ENCODE data around the gene TMEM114. TPM values are rescaled to one million over a fixed set of nuclear protein-coding genes. Genes with fewer than 3 reads are reported as not detected.

The TMEM114 gene
- polyA plus RNA-seq, 12 donors: not detected

DNA sequence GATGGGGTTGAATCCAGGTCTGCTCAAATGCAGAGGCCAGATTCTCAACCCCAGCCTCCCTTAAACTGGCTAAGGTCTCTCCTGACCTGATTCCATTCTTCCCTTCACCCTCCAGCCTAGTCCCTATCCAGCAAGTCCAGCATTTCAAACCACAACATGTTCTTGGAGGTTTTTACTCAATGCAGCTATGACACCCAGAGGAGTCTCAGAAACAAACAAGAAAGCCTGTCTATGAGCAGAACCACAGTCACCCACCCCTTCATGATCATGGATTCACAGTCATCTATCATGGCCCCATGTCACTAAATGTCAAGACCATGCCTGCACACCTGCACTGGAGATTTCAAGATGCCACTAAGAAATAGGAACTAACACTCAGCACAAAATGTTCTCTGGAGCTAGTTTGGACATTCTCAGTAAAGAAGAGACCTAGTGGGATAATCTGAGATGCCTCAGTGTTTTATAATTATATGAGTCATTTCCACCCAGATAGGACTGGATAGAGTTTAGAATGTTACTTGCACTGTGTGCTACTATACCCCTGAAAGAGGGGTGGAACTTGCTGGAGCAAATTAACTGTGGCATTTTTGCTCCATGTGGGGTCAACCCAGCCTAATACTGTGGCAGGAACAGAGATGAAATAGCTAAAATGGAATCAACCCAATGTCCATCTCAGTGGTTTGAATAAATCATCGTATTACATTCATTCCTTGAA lies 21.7 kb upstream of the TMEM114 start:
- no peak for DNase-seq

DNA sequence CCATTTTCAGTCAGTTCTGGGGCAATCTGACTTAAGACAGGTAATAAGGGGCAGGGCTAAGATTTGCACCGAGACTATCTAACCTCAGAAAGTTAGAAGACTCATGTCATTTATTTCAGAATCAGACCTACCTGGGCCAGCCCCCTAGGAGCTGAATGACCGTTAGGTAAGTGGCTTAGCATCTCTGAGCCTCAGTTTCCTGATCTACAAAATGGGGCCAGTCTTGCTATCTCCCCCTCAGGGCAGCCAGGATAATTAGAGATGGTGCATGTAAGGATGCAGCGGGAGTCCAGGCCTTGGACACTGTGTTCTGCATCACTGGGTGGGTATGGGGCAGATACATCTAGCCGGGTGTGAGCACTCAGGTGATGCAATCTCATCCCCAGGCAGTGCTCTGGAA lies 20.8 kb upstream of the TMEM114 start:
- no peak for DNase-seq

DNA sequence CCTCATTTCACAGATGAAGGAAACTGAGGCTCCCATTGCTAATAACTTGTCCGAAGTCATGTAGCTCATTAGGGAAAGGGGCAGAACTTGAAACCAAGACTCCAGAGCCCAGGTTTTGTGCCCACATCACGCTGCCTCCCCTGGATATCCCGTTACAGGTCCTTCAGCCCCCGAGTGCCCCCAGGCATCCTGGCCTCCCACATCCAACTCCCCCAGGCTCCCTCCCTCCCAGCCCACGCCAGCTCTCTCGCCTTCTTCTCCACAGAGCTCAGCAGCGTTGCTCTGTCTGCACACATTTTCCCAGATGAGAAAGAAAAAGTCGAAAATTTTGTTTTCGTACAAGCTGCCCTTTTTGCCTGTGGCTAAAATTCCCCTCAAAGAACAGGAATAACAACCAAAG lies 16.9 kb upstream of the TMEM114 start:
- no peak for DNase-seq

DNA sequence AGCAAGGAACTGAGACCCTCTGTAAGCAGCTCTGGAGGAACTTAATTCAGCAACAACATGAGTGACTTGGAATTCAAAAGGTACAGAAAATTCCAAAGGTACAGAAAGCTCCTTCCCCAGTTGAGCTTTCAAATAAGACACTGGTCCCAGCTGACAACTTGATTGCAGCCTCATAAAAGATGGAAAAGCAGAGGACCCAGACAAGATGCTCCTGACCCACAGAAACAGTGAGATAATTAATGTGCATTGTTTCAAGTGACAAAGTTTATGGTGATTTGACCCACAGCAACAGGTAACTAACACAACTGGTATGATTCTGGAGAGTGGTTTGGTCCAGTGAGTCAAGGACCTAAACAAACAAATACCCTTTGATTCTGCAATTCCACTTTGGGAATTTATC lies 15.2 kb upstream of the TMEM114 start:
- DNase-seq: no peak

- DNase-seq: no peak
These were observed 9.9 kb upstream of the TMEM114 start for GRCh38 chr16:8600144-8600775.

GRCh38 chr16:8596581-8596980 lies 6.3 kb upstream of the TMEM114 start:
- DNase-seq: no peak

DNA sequence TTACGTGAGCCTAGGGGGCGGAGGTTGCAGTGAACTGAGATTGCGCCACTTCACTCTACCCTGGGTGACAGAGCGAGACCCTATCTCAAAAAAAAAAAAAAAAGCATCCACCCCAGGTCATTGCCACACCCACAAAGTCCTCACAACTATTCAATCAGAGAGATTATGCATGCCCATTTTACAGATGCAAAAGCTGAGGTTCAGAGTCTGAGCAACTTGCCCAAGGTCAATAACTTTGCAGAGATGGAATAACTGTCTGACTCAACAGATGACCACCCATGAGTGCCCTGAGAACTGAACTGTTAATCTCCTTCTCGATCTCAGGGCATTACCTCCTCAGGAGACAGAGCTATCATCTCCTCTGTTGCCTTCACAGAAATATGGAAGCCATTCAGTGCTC lies 5.5 kb upstream of the TMEM114 start:
- DNase-seq: no peak

GRCh38 chr16:8594149-8594666 lies 3.9 kb upstream of the TMEM114 start:
- DNase-seq: no peak

DNA sequence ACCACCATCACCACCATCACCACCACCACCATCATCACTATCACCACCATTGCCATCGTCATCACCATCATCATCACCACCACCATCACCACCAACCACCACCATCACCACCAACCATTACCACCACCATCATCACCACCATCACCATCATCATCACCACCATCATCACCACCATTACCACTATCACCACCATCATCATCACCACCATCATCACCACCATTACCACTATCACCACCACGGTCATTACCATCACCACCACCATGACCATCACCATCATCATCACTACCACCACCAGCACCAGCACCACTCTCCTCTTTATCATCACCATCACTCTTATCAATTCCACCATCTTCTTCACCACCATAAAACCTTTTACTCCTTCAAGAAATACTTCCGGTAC lies 1.1 kb upstream of the TMEM114 start:
- DNase-seq: no peak

- no peak for DNase-seq
These were observed 500 bp upstream of the TMEM114 start for GRCh38 chr16:8590811-8591210.

GRCh38 chr16:8589057-8589899 lies 1.0 kb downstream of the TMEM114 start:
- no peak for DNase-seq

DNA sequence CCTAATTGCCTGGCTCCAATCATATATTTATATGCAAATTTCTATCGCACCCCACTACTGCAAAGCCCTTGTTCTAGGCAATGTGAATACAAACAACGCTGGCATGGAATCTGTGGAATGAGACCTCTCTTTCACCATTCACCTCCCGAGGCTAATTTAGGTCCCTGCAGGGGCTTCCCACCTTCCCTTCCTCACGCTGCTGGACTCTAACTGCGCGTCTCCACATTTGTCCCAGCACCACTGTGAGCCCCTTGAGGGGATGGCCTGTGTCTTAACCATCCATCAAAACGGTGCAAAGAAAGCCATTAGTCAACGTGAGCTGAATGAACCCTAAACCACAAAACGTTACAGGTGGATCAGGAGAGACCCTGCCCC lies 1.6 kb downstream of the TMEM114 start:
- no peak for DNase-seq

DNA sequence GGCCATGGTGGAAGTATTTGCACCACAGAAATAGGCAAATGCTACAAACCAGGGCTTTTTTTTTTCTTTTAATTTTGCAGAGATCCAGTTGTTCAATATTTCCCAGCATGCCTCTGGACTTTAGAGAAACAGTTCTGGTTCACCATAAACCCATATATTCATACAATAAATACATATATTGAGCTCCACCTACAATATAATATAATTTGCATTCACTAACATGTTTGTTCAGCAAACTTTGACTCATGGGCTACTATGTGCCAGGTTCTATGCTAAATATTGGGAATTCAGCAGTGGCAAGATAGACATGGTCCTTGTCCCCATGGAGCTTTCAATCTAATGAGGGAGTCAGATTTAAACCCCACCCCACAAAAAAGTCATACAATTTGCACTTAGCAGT lies 3.2 kb downstream of the TMEM114 start:
- DNase-seq: no peak

GRCh38 chr16:8585857-8586256 lies 4.5 kb downstream of the TMEM114 start:
- DNase-seq: no peak

DNA sequence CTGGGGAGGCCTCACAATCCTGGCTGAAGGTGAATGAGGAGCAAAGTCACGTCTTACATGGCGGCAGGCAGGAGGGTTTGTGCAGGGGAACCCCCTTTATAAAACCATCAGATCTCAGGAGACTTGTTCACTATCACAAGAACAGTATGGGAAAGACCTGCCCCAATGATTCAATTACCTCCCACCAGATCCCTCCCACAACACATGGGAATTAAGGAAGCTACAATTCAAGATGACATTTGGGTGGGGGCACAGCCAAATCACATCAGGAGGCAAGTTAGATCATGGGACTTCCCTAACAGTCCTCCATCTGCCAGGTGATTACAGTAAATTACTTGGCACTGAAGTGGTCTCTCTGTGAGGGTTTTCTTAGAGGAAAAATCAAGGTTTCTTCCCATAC lies 5.3 kb downstream of the TMEM114 start:
- DNase-seq: no peak

DNA sequence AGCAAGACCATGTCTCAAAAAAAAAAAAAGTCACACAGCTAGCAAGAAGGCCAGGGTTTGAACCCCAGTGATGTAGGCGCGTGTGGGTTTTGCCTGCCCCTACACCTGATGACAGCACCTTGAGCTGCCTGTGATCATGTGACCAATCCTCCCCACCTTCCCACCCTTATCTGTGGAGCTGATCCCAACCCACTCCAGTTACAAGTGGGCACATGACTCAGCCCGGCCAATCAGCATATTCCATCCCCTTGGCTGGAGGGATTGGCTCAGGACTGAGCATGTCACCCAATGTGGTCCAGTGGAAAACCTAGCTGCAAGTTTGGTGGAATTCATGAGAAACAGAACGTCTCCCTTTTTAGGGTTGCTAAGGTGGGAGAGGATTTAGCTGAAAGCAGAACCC lies 6.6 kb downstream of the TMEM114 start:
- no peak for DNase-seq

DNA sequence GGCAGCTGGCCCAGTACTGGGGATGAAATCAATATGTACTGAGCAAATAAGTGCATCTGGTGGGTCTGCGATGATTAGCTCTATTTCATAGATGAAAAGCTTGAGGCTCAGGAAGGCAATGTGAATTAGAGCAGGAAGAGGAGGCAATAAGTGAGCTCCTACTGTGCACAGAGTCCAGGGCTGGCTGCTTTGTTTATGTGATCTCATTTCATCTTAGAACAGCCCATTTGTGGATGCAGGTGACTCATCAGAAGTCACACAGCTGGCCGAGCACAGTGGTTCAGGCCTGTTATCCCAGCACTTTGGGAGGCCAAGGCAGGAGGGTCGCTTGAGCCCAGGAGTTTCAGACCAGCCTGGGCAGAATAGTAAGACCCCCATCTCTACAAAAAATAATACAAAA lies 7.1 kb downstream of the TMEM114 start:
- DNase-seq: no peak

DNA sequence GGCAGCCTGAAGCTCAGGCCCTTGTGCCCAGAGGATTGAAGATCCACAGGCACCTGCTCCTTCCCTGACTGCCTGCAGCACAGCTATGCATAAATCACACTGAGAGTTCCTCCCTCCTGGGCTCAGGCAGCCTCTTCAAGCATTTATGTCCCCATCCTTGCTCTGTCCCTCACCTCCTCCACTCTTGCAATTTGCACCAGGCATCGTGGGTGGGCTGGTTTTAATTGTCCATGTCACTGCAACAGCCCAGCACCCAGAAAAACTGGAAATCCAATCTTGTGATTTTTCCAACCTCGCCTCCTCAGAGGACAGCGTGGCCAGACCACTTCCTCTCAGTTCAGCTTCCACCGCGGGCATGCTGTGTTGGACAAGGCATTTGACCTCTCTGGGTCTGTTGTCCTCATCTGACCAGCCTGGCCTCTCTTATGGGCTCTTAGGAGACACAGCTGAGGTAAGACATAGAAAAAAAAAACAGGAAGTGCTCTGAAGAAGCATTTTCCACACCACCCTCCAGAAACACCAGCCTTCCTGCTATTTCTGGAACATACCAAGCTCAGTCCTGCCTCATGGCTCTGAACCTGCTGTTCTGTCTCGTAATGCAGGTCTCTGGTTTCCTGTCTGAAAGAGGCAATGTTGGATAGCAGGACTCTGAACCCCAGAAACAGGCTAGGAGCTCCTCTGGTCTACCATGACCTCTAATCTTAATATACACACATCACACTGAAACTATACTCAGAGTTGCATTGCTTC lies 8.3 kb downstream of the TMEM114 start:
- no peak for DNase-seq

GRCh38 chr16:8579559-8579958 lies 10.8 kb downstream of the TMEM114 start:
- no peak for DNase-seq

DNA sequence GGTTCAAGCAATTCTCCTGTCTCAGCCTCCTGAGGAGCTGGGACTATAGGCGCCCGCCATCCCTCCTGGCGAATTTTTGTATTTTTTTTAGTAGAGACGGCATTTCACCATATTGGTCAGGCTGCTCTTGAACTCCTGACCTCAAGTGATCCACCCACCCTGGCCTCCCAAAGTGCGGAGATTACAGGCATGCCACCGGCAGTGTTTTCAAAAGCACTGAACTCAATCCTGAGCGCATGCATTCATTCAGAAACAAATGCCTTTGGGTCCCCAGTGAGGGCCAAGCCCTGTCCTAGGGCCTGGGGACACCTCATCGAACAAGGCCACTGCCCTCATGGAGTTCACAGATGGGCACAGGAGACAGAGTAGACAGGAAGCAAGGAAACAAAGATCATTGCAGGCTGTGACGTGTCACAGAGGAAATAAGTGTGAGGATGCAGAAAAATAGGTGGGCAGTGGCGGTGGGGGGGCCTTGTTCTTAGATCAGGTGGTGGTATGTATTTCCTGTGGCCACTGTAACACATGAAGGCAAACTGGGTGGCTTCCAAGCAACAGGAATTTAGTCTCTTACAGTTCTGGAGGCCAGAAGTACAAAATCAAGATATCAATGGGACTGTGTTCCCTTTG lies 12.5 kb downstream of the TMEM114 start:
- DNase-seq: no peak

Data from muscle of arm (tissue), 12 donors.